Esophagus squamous epithelium (tissue), 4 donors: Measurements from ENCODE around the gene TMEM214.

Source experiments
- POLR2A ChIP-seq, 4 donors: fragments of 450-650 bp; IDR thresholded peaks; one replicate each; pipeline ENCODE4 v1.6.1; 2017; ENCODE audit warnings: antibody characterized with exemption in 4 of 4, mild to moderate bottlenecking in 4 of 4, moderate library complexity in 3 of 4
- TF ChIP-seq, protein P1 (sequence below), 6 experiments: fragments of 450-650 bp in 4 of 6; fragments of 200-600 bp in 2 of 6; sonication (generic) in 2 of 6; IDR thresholded peaks; one replicate each; pipeline ENCODE4 v1.5.1; 2016 to 2019; ENCODE audit warnings: antibody characterized with exemption in 6 of 6, mild to moderate bottlenecking in 4 of 6, moderate library complexity in 4 of 6

DNA sequence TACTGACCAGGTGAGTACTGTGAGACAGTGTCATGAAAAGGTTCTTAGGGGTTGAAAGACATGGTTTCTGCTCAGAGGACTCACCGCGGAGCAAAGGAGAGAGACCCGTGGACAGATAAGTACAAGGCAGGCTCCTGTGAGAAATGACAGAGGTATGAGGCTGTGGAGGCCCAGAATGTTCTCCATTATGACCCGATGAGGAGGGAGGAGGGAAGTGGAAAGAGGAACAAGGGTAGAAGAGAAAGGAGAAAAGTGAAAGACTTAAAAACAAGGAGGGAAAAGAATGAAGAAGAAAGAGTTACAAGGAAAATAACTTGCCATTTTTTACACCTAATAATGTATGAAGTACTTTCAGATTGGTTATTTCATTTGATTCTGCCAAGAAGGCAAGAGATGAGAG is 32.5 kb upstream of the TMEM214 start:
- no peak for TF ChIP-seq POLR2A (IDR thresholded peaks at IDR 0.05)
- TF ChIP-seq, protein P1, sequence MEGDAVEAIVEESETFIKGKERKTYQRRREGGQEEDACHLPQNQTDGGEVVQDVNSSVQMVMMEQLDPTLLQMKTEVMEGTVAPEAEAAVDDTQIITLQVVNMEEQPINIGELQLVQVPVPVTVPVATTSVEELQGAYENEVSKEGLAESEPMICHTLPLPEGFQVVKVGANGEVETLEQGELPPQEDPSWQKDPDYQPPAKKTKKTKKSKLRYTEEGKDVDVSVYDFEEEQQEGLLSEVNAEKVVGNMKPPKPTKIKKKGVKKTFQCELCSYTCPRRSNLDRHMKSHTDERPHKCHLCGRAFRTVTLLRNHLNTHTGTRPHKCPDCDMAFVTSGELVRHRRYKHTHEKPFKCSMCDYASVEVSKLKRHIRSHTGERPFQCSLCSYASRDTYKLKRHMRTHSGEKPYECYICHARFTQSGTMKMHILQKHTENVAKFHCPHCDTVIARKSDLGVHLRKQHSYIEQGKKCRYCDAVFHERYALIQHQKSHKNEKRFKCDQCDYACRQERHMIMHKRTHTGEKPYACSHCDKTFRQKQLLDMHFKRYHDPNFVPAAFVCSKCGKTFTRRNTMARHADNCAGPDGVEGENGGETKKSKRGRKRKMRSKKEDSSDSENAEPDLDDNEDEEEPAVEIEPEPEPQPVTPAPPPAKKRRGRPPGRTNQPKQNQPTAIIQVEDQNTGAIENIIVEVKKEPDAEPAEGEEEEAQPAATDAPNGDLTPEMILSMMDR (IDR thresholded peaks at IDR 0.05) = no peak
